ENCODE data around the gene BMPR1A. TPM values are rescaled to one million over a fixed set of nuclear protein-coding genes. Genes with fewer than 3 reads are reported as not detected.
A peak's percentile ranks its signal among the peaks of the same experiment; 100 is the strongest.

BMPR1A gene
- total and polyA plus RNA-seq, 3 experiments from 2014 or later = 6.4 to 21.9 (median 20.9) TPM

DNA sequence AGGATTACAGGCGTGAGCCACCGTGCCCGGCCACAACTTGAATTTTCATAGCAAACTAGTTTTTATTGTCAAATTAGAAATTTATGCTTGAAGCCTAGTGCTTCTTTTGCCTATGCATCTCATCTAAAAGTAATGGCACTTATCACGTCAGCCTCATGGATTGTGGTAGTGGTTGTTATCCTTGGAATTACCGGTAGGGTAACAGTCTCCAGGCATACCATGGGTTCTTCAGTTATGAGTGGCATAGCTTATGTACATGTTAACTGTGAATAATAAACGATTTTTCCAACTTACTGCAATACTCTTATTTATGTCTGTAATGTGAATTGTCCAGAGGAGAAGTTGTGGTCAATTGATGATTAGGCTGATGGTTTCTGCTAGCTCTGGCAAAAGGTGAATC is 63.1 kb downstream of the BMPR1A start:
- H3K36me3 ChIP-seq (ENCODE audit: insufficient read depth, low read length) = no peaks in the 10 kb centered on the region
- Mint-ChIP-seq H3K4me1 (peaks cover 6 to 26% (median 24%) of the 10 kb centered on the region in 3 donors), H3K27ac (peak overlapping the region in 1 of 8 donors; percentile 24), H3K36me3 (peaks cover 2 to 4% (median 3%) of the 10 kb centered on the region in 3 donors), H3K4me3 (no peak overlapping the region), H3K9me3 (no peaks in the 10 kb centered on the region), H3K27me3 (no peaks in the 10 kb centered on the region)
- H3K27ac ChIP-seq (ENCODE audit: low read depth, low read length) = no peak overlapping the region
- no peaks in the 10 kb centered on the region for H3K4me1 ChIP-seq (ENCODE audit: insufficient read depth, low read length)
- POLR2A ChIA-PET = no interaction called here
- DNase-seq = no peak
- no peaks in the 10 kb centered on the region for H3K27me3 ChIP-seq (ENCODE audit: insufficient read depth, low read length, poor library complexity, severe bottlenecking)
- no peaks in the 10 kb centered on the region for H3K9me3 ChIP-seq (ENCODE audit: low read length)
- CTCF ChIA-PET = no interaction called here
- H3K4me3 ChIP-seq (ENCODE audit: low read length) = no peak overlapping the region

GRCh38 chr10:86820509-86820908 is 64.1 kb downstream of the BMPR1A start:
- H3K27ac Mint-ChIP-seq = no peak overlapping the region
- H3K9me3 ChIP-seq (ENCODE audit: low read length) = no peaks in the 10 kb centered on the region
- ChIA-PET POLR2A (no interaction called here), CTCF (no interaction called here)
- H3K4me1 ChIP-seq (ENCODE audit: insufficient read depth, low read length) = no peaks in the 10 kb centered on the region
- no peak overlapping the region for H3K27ac ChIP-seq (ENCODE audit: low read depth, low read length)
- peaks cover 6 to 24% (median 21%) of the 10 kb centered on the region in 3 donors for H3K4me1 Mint-ChIP-seq
- H3K27me3 Mint-ChIP-seq = no peaks in the 10 kb centered on the region
- H3K36me3 ChIP-seq (ENCODE audit: insufficient read depth, low read length) = no peaks in the 10 kb centered on the region
- no peak for DNase-seq
- peaks cover 2 to 4% (median 3%) of the 10 kb centered on the region in 3 donors for H3K36me3 Mint-ChIP-seq
- no peaks in the 10 kb centered on the region for H3K9me3 Mint-ChIP-seq
- no peak overlapping the region for H3K4me3 Mint-ChIP-seq
- no peaks in the 10 kb centered on the region for H3K27me3 ChIP-seq (ENCODE audit: insufficient read depth, low read length, poor library complexity, severe bottlenecking)
- no peak overlapping the region for H3K4me3 ChIP-seq (ENCODE audit: low read length)

DNA sequence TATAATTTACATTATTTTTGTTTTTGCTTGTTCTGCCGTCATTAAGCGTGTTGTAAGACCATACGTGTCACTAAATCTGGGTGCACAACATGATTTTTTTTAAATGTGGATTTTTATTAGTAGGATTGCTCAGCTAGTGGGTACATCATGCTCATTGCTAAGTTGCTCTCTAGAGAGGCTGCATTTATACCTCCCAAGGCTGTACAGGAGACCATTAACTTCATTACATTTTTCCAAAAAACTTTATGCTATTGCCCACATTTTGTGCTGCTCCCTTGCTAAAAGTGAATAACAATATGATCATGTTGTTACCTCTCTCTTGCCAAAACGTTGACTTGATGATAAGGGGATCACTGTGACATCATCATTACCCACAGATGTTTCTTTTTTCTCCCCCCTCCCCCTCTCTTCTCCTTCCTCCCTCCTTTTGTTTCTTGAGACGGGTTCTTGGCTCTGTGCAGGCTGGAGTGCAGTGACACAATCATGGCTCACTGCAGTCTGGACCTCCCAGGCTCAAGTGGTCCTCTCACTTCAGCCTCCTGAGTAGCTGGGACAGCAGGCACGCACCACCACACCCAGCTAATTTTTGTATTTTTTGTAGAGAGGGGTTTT is 65.1 kb downstream of the BMPR1A start:
- H3K4me1 ChIP-seq (ENCODE audit: insufficient read depth, low read length) = no peaks in the 10 kb centered on the region
- H3K4me3 ChIP-seq (ENCODE audit: low read length) = no peak overlapping the region
- H3K36me3 ChIP-seq (ENCODE audit: insufficient read depth, low read length) = no peaks in the 10 kb centered on the region
- no peak overlapping the region for H3K27ac ChIP-seq (ENCODE audit: low read depth, low read length)
- Mint-ChIP-seq H3K36me3 (peaks cover 1 to 4% (median 2%) of the 10 kb centered on the region in 3 donors), H3K27me3 (no peaks in the 10 kb centered on the region), H3K27ac (no peak overlapping the region), H3K9me3 (no peaks in the 10 kb centered on the region), H3K4me1 (peaks cover 6 to 24% (median 17%) of the 10 kb centered on the region in 3 donors), H3K4me3 (no peak overlapping the region)
- CTCF ChIA-PET = no interaction called here
- no peak for DNase-seq
- H3K9me3 ChIP-seq (ENCODE audit: low read length) = no peaks in the 10 kb centered on the region
- POLR2A ChIA-PET = no interaction called here
- no peaks in the 10 kb centered on the region for H3K27me3 ChIP-seq (ENCODE audit: insufficient read depth, low read length, poor library complexity, severe bottlenecking)

DNA sequence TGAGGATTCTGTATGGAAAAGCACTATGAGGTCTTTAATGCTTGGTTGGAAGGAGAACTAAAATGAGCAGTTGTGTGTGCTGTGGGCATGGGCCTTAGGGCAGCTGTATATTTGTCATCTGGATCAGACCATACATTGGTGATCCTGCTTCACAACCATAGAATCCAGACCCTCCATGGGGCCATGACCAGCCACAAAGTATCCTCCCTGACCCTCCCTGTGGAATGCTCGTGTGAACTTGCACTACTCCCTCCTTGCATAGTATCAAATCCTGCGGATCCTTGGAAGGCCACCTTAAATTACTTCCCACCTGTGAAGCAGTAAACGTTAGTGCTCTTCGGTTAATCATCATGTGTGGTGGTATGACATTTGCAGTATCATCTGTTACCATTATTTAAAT is 67.1 kb downstream of the BMPR1A start:
- Histone ChIP-seq H3K36me3 (ENCODE audit: insufficient read depth, low read length) (no peaks in the 10 kb centered on the region), H3K27me3 (ENCODE audit: insufficient read depth, low read length, poor library complexity, severe bottlenecking) (no peaks in the 10 kb centered on the region), H3K4me3 (ENCODE audit: low read length) (no peak overlapping the region), H3K4me1 (ENCODE audit: insufficient read depth, low read length) (no peaks in the 10 kb centered on the region), H3K27ac (ENCODE audit: low read depth, low read length) (no peak overlapping the region), H3K9me3 (ENCODE audit: low read length) (no peaks in the 10 kb centered on the region)
- CTCF ChIA-PET = no interaction called here
- no peaks in the 10 kb centered on the region for H3K36me3 Mint-ChIP-seq
- no peaks in the 10 kb centered on the region for H3K27me3 Mint-ChIP-seq
- peaks cover 6 to 24% (median 15%) of the 10 kb centered on the region in 3 donors for H3K4me1 Mint-ChIP-seq
- POLR2A ChIA-PET = no interaction called here
- no peaks in the 10 kb centered on the region for H3K9me3 Mint-ChIP-seq
- no peak for DNase-seq
- no peak overlapping the region for H3K4me3 Mint-ChIP-seq
- no peak overlapping the region for H3K27ac Mint-ChIP-seq

DNA sequence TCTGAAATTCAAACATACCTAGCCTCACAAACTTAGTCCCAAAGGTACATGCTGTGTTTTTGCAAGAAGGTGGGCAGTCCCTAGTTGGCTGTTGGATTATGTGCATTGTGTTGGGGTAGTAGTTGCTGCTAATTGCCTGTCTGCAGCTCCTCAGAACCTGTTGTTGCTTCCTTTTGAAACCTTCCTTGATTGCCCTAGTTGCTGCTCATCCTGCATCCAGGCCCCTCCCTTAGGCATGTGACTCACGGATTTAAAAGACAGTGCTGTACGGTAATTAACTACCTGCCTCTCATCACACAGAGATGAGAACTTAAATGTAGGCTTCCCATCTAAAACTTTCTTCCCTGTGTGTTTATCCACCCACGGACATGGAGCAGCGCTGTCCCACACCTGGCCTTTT is 67.7 kb downstream of the BMPR1A start:
- H3K27ac Mint-ChIP-seq = no peak overlapping the region
- H3K9me3 Mint-ChIP-seq = no peaks in the 10 kb centered on the region
- H3K4me1 Mint-ChIP-seq = peaks cover 6 to 24% (median 14%) of the 10 kb centered on the region in 3 donors
- no peak for DNase-seq
- Histone ChIP-seq H3K4me3 (ENCODE audit: low read length) (no peak overlapping the region), H3K4me1 (ENCODE audit: insufficient read depth, low read length) (no peaks in the 10 kb centered on the region), H3K36me3 (ENCODE audit: insufficient read depth, low read length) (no peaks in the 10 kb centered on the region), H3K27me3 (ENCODE audit: insufficient read depth, low read length, poor library complexity, severe bottlenecking) (no peaks in the 10 kb centered on the region), H3K9me3 (ENCODE audit: low read length) (no peaks in the 10 kb centered on the region), H3K27ac (ENCODE audit: low read depth, low read length) (no peak overlapping the region)
- POLR2A ChIA-PET = no interaction called here
- no peak overlapping the region for H3K4me3 Mint-ChIP-seq
- CTCF ChIA-PET = no interaction called here
- no peaks in the 10 kb centered on the region for H3K27me3 Mint-ChIP-seq
- no peaks in the 10 kb centered on the region for H3K36me3 Mint-ChIP-seq

DNA sequence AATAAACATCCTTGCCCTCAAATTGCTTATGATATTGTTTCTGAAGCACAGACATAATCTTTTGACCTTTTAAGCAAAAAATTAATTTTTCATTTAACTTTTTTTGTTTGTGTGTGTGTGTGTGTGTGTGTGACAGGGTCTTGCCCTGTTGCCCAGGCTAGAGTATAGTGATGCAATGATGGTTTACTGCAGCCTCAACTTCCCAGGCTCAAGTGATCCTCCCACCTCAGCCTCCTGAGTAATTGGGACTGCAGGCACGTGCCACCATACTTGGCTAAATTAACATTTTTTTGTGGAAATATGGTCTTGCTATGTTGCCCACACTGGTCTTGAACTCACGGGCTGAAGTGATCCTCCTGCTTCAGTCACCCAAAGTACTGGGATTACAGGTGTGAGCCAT is 68.9 kb downstream of the BMPR1A start:
- no peak for DNase-seq
- H3K27ac Mint-ChIP-seq = peak overlapping the region in 1 of 8 donors; percentile 47
- H3K9me3 Mint-ChIP-seq = no peaks in the 10 kb centered on the region
- no peaks in the 10 kb centered on the region for H3K27me3 ChIP-seq (ENCODE audit: insufficient read depth, low read length, poor library complexity, severe bottlenecking)
- no peaks in the 10 kb centered on the region for H3K27me3 Mint-ChIP-seq
- H3K4me3 Mint-ChIP-seq = no peak overlapping the region
- H3K36me3 Mint-ChIP-seq = no peaks in the 10 kb centered on the region
- ChIA-PET CTCF (no interaction called here), POLR2A (no interaction called here)
- no peak overlapping the region for H3K4me3 ChIP-seq (ENCODE audit: low read length)
- H3K36me3 ChIP-seq (ENCODE audit: insufficient read depth, low read length) = no peaks in the 10 kb centered on the region
- peaks cover 10 to 22% (median 10%) of the 10 kb centered on the region in 3 donors for H3K4me1 Mint-ChIP-seq
- H3K27ac ChIP-seq (ENCODE audit: low read depth, low read length) = no peak overlapping the region
- H3K9me3 ChIP-seq (ENCODE audit: low read length) = no peaks in the 10 kb centered on the region
- no peaks in the 10 kb centered on the region for H3K4me1 ChIP-seq (ENCODE audit: insufficient read depth, low read length)

DNA sequence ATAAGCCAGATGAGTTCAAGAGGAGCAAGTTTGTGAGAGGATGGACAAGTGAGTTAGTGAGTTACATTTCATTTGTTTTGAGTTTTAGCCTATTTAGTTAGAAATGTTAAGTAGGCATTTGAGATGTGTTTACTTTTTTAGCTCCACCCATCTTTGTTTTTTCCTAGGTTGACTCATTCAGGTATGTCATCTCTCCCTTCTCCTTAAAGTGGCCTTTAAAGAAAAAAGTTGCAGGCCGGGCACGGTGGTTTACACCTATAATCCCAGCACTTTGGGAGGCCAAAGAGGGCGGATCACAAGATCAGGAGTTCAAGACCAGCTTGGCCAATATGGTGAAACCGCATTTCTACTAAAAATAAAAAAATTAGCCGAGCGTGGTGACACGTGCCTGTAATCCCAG is 71.2 kb downstream of the BMPR1A start:
- no peak for DNase-seq
- ChIA-PET POLR2A (no interaction called here), CTCF (no interaction called here)
- Histone ChIP-seq H3K27me3 (ENCODE audit: insufficient read depth, low read length, poor library complexity, severe bottlenecking) (no peaks in the 10 kb centered on the region), H3K9me3 (ENCODE audit: low read length) (no peaks in the 10 kb centered on the region), H3K27ac (ENCODE audit: low read depth, low read length) (no peak overlapping the region), H3K4me3 (ENCODE audit: low read length) (no peak overlapping the region), H3K36me3 (ENCODE audit: insufficient read depth, low read length) (no peaks in the 10 kb centered on the region), H3K4me1 (ENCODE audit: insufficient read depth, low read length) (no peaks in the 10 kb centered on the region)
- Mint-ChIP-seq H3K36me3 (no peaks in the 10 kb centered on the region), H3K9me3 (no peaks in the 10 kb centered on the region), H3K4me1 (peaks cover 7 to 16% (median 8%) of the 10 kb centered on the region in 3 donors), H3K27me3 (no peaks in the 10 kb centered on the region), H3K4me3 (no peak overlapping the region), H3K27ac (no peak overlapping the region)

- Mint-ChIP-seq H3K4me3 (no peak overlapping the region), H3K27me3 (no peaks in the 10 kb centered on the region), H3K27ac (no peak overlapping the region), H3K4me1 (peaks cover 7 to 20% (median 8%) of the 10 kb centered on the region in 3 donors), H3K9me3 (no peaks in the 10 kb centered on the region), H3K36me3 (peaks cover 0 to 2% (median 0%) of the 10 kb centered on the region in 3 donors)
- CTCF ChIA-PET = no interaction called here
- DNase-seq = no peak
- Histone ChIP-seq H3K27ac (ENCODE audit: low read depth, low read length) (no peak overlapping the region), H3K4me1 (ENCODE audit: insufficient read depth, low read length) (no peaks in the 10 kb centered on the region), H3K9me3 (ENCODE audit: low read length) (no peaks in the 10 kb centered on the region), H3K4me3 (ENCODE audit: low read length) (no peak overlapping the region), H3K36me3 (ENCODE audit: insufficient read depth, low read length) (no peaks in the 10 kb centered on the region), H3K27me3 (ENCODE audit: insufficient read depth, low read length, poor library complexity, severe bottlenecking) (no peaks in the 10 kb centered on the region)
- POLR2A ChIA-PET = no interaction called here
Measured at GRCh38 chr10:86828145-86828544, 71.7 kb downstream of the BMPR1A start.

DNA sequence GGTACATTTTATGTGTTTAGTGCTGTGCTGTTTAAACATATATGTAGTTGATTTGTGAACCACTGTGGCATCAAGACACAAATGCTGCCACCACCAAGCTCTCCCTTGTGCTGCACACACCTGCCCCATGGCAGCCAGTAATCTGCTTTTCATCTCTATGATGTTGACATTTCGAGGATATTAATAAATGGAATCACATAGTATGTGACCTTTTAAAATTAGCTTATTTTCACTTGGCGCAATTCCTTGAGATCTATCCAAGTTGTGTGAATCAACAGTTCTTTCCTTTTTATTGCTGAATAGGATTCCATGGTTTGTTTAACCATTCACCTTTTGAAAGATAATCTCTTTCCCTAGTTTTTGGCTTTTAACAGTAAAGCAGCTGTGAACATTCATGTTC is 73.1 kb downstream of the BMPR1A start:
- ChIA-PET CTCF (no interaction called here), POLR2A (no interaction called here)
- H3K4me1 ChIP-seq (ENCODE audit: insufficient read depth, low read length) = no peaks in the 10 kb centered on the region
- H3K36me3 ChIP-seq (ENCODE audit: insufficient read depth, low read length) = no peaks in the 10 kb centered on the region
- H3K9me3 Mint-ChIP-seq = no peaks in the 10 kb centered on the region
- H3K4me1 Mint-ChIP-seq = peaks cover 5 to 19% (median 13%) of the 10 kb centered on the region in 3 donors
- H3K27me3 ChIP-seq (ENCODE audit: insufficient read depth, low read length, poor library complexity, severe bottlenecking) = no peaks in the 10 kb centered on the region
- DNase-seq = no peak
- no peak overlapping the region for H3K27ac ChIP-seq (ENCODE audit: low read depth, low read length)
- no peak overlapping the region for H3K4me3 Mint-ChIP-seq
- no peaks in the 10 kb centered on the region for H3K27me3 Mint-ChIP-seq
- H3K36me3 Mint-ChIP-seq = peaks cover 0 to 3% (median 0%) of the 10 kb centered on the region in 3 donors
- no peak overlapping the region for H3K4me3 ChIP-seq (ENCODE audit: low read length)
- H3K9me3 ChIP-seq (ENCODE audit: low read length) = no peaks in the 10 kb centered on the region
- H3K27ac Mint-ChIP-seq = no peak overlapping the region

Measured in CD8-positive, alpha-beta memory T cell (primary cell).